Stimulated activated CD4-positive, alpha-beta T cell treated with anti-CD3 and anti-CD28 coated beads, Interleukin-4, amount 100 ng/mL, for 48 hours (primary cell): ENCODE results near the gene HTR1B.

Experiments used
- DNase-seq, 2 donors: peaks; one replicate each; pipeline ENCODE4 v3.0.0-alpha.2; 2020; ENCODE audit warnings: low read depth in 2 of 2

Gene HTR1B

GRCh38 chr6:77456531-77457248, 6.6 kb downstream of the HTR1B start:
- DNase-seq = no peak

- DNase-seq = no peak
These were observed 8.0 kb downstream of the HTR1B start for GRCh38 chr6:77455271-77455670.

- no peak for DNase-seq
These were observed 8.9 kb downstream of the HTR1B start for GRCh38 chr6:77454386-77454785.

- DNase-seq = no peak
These were observed 11.8 kb downstream of the HTR1B start for GRCh38 chr6:77451466-77451865.

GRCh38 chr6:77450924-77451323, 12.4 kb downstream of the HTR1B start:
- no peak for DNase-seq

GRCh38 chr6:77448546-77448945, 14.7 kb downstream of the HTR1B start:
- no peak for DNase-seq

- DNase-seq = no peak
These were observed 16.0 kb downstream of the HTR1B start for GRCh38 chr6:77447254-77447653.

GRCh38 chr6:77446249-77446648, 17.0 kb downstream of the HTR1B start:
- no peak for DNase-seq

- DNase-seq = no peak
These were observed 18.1 kb downstream of the HTR1B start for GRCh38 chr6:77445214-77445613.

GRCh38 chr6:77440206-77440976, 22.9 kb downstream of the HTR1B start:
- no peak for DNase-seq

- no peak for DNase-seq
These were observed 29.4 kb downstream of the HTR1B start for GRCh38 chr6:77433888-77434287.

GRCh38 chr6:77430504-77430903, 32.8 kb downstream of the HTR1B start:
- no peak for DNase-seq

- no peak for DNase-seq
These were observed 37.6 kb downstream of the HTR1B start for GRCh38 chr6:77425671-77426070.

GRCh38 chr6:77425216-77425615, 38.1 kb downstream of the HTR1B start:
- no peak for DNase-seq

GRCh38 chr6:77424761-77425160, 38.5 kb downstream of the HTR1B start:
- no peak for DNase-seq

GRCh38 chr6:77416839-77417238, 46.5 kb downstream of the HTR1B start:
- no peak for DNase-seq

GRCh38 chr6:77415706-77416105, 47.6 kb downstream of the HTR1B start:
- no peak for DNase-seq
